Parathyroid adenoma (tissue), 2 donors: ENCODE measurements around the gene AHI1.

ENCODE experiments used
- H2AFZ ChIP-seq: fragments of 300-600 bp; sonication (generic); one replicate; pipeline ENCODE4 v1.7.0; 2017; ENCODE audit warnings: antibody characterized with exemption, mild to moderate bottlenecking
- H3K27ac ChIP-seq: fragments of 300-600 bp; sonication (generic); one replicate; pipeline ENCODE4 v1.7.0; 2017
- H3K27me3 ChIP-seq: fragments of 300-600 bp; sonication (generic); one replicate; pipeline ENCODE4 v1.7.0; 2017; ENCODE audit warnings: low read length; ENCODE audit not compliant: control insufficient read depth, insufficient read depth
- H3K36me3 ChIP-seq: fragments of 300-600 bp; sonication (generic); one replicate; pipeline ENCODE4 v1.7.0; 2017; ENCODE audit warnings: low read length; ENCODE audit not compliant: control insufficient read depth, insufficient read depth
- H3K4me1 ChIP-seq: fragments of 300-600 bp; sonication (generic); one replicate; pipeline ENCODE4 v1.7.0; 2017; ENCODE audit warnings: control low read depth
- H3K4me2 ChIP-seq: fragments of 300-600 bp; sonication (generic); one replicate; pipeline ENCODE4 v1.7.0; 2017; ENCODE audit warnings: low read length
- H3K4me3 ChIP-seq: fragments of 300-600 bp; sonication (generic); one replicate; pipeline ENCODE4 v1.7.0; 2017; ENCODE audit warnings: low read depth, low read length
- H3K79me2 ChIP-seq: fragments of 300-600 bp; sonication (generic); one replicate; pipeline ENCODE4 v1.7.0; 2017; ENCODE audit warnings: control low read depth
- H3K9ac ChIP-seq: fragments of 300-600 bp; sonication (generic); one replicate; pipeline ENCODE4 v1.7.0; 2017; ENCODE audit warnings: mild to moderate bottlenecking
- H3K9me3 ChIP-seq: fragments of 300-600 bp; sonication (generic); one replicate; pipeline ENCODE4 v1.7.0; 2017; ENCODE audit warnings: low read length; ENCODE audit not compliant: control insufficient read depth
- TF ChIP-seq, protein P1 (sequence below): fragments of 300-600 bp; sonication (generic); IDR thresholded peaks from one replicate; pipeline ENCODE4 v1.7.0; 2017; ENCODE audit warnings: antibody characterized with exemption, mild to moderate bottlenecking
- donor health status: primary hyperparathyroidism.

AHI1 gene

DNA sequence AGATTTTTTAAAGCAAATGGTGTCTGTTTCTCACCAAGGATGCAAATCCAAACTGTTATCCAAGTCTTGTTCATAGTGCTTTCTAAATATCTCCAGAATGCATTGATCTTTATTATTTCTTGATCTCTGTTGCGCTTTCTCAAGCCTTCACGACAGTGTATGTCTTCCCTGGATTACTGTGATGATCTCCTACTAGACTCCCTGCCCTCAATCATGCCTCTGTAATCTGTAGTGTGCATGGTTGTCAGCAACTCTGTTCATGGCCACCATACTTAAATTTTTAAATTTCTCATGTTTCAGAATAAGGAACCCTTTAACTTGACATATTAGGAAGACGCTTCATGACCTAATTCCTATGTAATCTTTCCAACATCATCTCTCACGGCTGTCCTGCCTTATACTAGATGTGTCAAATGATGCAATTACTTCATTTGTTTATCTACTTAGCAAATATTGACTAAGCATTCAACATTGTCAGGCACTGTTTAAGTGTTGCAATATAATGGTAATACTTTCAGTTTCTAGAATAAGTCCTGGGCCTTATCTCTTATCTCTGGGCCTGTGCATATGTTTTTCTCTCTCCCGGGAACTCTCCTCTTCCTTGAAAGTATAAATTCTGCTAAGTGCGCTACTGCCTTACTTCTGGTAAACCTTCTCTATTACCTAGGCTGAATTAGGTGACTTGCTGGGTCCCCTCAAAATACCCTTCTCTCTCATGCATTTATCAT lies 25.6 kb upstream of the AHI1 start:
- Histone ChIP-seq H3K9me3 (no peaks in the 10 kb centered on the region), H3K4me3 (no peak overlapping the region), H2AFZ (no peak overlapping the region), H3K27ac (no peak overlapping the region), H3K4me2 (no peak overlapping the region), H3K9ac (no peak overlapping the region), H3K79me2 (no peaks in the 10 kb centered on the region), H3K27me3 (no peaks in the 10 kb centered on the region), H3K36me3 (no peaks in the 10 kb centered on the region), H3K4me1 (peaks cover 2% of the 10 kb centered on the region)
- TF ChIP-seq, protein P1, sequence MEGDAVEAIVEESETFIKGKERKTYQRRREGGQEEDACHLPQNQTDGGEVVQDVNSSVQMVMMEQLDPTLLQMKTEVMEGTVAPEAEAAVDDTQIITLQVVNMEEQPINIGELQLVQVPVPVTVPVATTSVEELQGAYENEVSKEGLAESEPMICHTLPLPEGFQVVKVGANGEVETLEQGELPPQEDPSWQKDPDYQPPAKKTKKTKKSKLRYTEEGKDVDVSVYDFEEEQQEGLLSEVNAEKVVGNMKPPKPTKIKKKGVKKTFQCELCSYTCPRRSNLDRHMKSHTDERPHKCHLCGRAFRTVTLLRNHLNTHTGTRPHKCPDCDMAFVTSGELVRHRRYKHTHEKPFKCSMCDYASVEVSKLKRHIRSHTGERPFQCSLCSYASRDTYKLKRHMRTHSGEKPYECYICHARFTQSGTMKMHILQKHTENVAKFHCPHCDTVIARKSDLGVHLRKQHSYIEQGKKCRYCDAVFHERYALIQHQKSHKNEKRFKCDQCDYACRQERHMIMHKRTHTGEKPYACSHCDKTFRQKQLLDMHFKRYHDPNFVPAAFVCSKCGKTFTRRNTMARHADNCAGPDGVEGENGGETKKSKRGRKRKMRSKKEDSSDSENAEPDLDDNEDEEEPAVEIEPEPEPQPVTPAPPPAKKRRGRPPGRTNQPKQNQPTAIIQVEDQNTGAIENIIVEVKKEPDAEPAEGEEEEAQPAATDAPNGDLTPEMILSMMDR = no peak

DNA sequence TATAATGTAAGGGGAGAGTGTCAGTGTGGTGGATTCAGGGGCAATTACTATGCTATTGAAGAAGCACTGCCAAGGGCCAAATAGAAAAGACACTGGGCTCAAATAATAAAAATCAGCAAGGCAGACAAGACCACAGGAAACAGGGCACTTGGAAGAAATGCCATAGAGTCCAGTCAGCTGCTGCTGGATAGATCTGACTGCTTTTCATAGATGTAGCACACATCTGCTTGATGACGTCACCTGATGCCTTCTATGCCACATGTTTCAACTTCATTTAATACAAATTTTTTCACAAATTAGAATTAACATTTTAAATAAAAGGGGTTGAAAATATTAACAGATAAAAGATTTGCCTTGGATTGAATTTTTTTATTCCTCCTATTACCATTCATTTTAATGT lies 23.9 kb upstream of the AHI1 start:
- Histone ChIP-seq H3K79me2 (no peaks in the 10 kb centered on the region), H3K27ac (no peak overlapping the region), H2AFZ (no peak overlapping the region), H3K4me3 (no peak overlapping the region), H3K4me1 (no peaks in the 10 kb centered on the region), H3K9me3 (no peaks in the 10 kb centered on the region), H3K36me3 (no peaks in the 10 kb centered on the region), H3K9ac (no peak overlapping the region), H3K27me3 (no peaks in the 10 kb centered on the region), H3K4me2 (no peak overlapping the region)
- TF ChIP-seq, protein P1 = no peak

DNA sequence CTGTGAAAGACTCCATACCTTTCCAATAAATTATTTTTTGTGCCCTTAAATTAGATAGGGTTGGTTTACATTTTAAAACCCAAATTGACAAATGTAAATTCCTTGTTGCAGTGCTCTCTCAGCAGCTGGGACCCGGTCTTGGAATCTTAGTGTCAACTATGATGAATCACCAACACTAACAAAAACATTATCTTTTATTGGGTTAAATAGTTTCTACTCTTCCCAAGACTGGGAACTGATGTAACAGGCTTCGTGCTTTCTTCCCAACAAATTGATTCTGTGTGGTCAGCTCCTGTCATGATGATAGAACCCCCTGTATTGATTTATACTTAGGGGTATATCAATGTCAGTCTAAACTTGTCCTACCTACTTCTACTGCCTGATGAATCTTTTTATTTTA lies 23.2 kb upstream of the AHI1 start:
- Histone ChIP-seq H3K9me3 (no peaks in the 10 kb centered on the region), H3K4me3 (no peak overlapping the region), H3K9ac (no peak overlapping the region), H2AFZ (no peak overlapping the region), H3K27ac (no peak overlapping the region), H3K4me1 (no peaks in the 10 kb centered on the region), H3K27me3 (no peaks in the 10 kb centered on the region), H3K36me3 (no peaks in the 10 kb centered on the region), H3K4me2 (no peak overlapping the region), H3K79me2 (no peaks in the 10 kb centered on the region)
- TF ChIP-seq, protein P1 = no peak

DNA sequence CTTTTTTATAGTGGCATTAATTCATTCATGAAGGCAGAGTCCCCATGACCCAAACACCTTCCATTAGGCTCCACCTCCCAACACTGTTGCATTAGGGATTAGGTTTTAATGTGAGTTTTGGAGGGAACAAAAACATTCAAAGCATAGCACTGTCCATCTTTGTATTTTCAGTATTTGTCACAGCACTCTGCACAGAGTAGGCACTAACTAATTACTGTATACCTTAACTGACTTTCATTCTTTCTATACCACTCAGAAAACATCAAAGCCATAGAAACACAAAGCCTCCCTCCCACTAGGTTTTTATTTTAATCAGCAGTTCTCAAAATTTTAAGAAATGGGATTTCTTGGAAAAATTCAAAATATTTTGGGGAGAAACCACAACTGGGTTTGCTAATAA lies 21.8 kb upstream of the AHI1 start:
- H2AFZ ChIP-seq = no peak overlapping the region
- no peaks in the 10 kb centered on the region for H3K36me3 ChIP-seq
- H3K27ac ChIP-seq = no peak overlapping the region
- TF ChIP-seq, protein P1 = no peak
- no peaks in the 10 kb centered on the region for H3K79me2 ChIP-seq
- no peaks in the 10 kb centered on the region for H3K27me3 ChIP-seq
- no peak overlapping the region for H3K9ac ChIP-seq
- H3K4me2 ChIP-seq = no peak overlapping the region
- no peaks in the 10 kb centered on the region for H3K9me3 ChIP-seq
- no peaks in the 10 kb centered on the region for H3K4me1 ChIP-seq
- H3K4me3 ChIP-seq = no peak overlapping the region

DNA sequence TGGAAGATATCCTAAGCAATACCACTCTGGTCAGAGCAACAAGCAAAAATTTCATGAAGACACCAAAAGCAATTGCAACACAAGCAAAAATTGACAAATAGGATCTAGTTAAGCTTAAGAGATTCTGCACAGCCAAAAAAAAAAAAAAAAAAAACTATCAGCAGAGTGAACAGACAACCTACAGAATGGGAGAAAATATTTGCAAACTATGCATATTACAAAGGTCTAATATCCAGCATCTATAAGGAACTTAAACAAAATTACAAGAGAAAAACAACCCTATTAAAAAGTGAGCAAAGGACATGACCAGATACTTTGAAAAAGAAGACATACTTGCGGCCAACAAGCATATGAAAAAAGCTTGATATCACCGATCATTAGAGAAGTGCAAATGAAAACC lies 20.0 kb upstream of the AHI1 start:
- TF ChIP-seq, protein P1 = no peak

More for the DNA sequence above, 20.0 kb upstream of the AHI1 start:
- Histone ChIP-seq H3K27me3 (no peaks in the 10 kb centered on the region), H2AFZ (no peak overlapping the region), H3K27ac (no peak overlapping the region), H3K9me3 (no peaks in the 10 kb centered on the region), H3K9ac (no peak overlapping the region), H3K79me2 (no peaks in the 10 kb centered on the region), H3K4me3 (no peak overlapping the region), H3K36me3 (no peaks in the 10 kb centered on the region), H3K4me1 (no peaks in the 10 kb centered on the region), H3K4me2 (no peak overlapping the region)
